GM19043 (cell line): ENCODE results near the gene STX12.
"Not testable (repeated sequence)": the region's sequence is repeated elsewhere in the genome, so short reads cannot be mapped to it uniquely, and the experiment has no call there.

Source experiments
- ATAC-seq: cut with Tn5 transposase; IDR thresholded peaks from one replicate; pipeline ENCODE4 v1.9.1; 2021; ENCODE audit warnings: low read depth; ENCODE audit not compliant: unreplicated experiment

The STX12 gene

DNA sequence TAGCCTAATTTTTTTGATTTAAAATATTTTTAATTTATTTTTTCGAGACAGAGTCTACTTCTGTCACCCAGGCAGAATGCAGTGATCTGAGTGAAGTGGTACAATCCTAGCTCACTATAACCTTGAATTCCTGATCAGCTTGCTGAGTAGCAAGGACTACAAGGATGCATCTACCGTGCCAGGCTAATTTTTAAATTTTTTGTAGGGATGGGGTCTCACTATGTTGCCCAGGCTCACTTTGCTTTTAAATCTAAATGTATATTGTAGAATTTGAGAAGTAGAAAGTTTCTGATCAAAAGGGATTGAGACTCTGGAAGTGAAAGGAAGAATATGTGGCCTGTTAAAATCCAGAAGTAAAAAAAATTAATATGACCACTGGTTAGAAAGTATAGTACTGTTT lies 1.6 kb downstream of the STX12 start:
- ATAC-seq = no peak

DNA sequence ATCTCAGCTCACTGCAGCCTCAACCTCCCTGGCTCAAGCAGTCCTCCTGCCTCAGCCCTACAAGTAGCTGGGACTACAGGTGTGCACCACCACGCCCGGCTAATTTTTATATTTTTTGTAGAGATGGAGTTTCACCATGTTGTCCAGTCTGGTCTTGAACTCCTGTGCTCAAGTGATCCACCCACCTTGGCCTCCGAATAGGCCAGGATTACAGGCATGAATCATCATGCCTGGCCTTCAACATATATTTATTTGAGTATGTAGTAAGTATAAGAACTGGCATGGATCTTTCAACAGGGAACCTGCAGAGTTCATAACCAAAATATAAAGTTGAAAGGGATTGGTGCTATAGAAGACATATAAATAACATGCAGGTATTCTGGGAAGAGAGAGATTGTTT lies 2.3 kb downstream of the STX12 start:
- not testable (repeated sequence) for ATAC-seq

DNA sequence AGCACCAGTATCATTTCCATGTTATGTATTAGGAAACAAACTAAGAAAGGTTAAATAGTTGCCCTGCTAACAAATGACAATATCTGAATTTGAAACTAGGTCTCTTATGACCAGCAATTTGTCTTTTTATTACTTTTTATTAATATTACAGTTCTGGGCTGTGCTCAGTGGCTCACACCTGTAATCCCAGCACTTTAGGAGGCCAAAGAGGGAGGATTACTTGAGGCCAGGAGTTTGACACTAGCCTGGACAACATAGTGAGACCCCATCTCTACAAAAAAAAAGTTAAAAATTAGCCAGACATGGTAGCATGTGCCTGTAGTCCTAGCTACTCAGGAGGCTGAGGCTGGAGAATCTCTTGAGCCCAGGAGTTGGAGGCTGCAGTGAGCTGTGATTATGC lies 3.3 kb downstream of the STX12 start:
- ATAC-seq = not testable (repeated sequence)

DNA sequence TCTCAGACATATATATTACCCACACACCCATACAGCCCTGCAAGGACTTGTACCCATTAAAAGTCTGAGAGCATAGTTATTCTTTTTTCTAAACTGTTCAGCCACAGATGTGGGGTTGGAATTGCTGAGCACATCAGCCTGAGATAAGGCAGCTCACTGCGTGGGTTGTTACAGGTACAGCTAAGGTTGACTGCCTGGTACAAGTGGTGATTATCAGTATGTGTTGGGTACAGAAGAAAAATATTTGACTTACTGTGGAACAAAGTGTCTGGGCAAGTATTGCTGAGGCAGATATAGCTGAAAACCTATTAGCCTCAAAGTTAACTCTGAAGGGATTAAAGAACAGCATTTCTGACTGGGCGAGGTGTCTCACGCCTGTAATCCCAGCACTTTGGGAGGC lies 5.0 kb downstream of the STX12 start:
- ATAC-seq = no peak

DNA sequence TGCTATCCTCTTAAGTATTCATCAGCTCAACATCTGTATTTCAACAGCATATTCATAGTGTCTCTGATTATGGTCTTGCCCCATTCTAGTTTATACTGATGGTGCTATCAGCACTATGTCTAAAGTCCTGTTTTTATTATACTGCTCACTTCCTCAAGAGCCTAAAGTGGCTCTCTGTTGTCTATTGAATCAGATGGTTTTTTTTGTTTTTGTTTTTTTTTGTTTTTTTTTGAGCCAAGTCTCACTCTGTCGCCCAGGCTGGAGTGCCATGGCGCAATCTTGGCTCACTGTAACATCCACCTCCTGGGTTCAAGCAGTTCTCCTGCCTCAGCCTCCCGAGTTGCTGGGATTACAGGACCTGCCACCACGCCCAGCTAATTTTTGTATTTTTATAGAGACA lies 6.1 kb downstream of the STX12 start:
- no peak for ATAC-seq

DNA sequence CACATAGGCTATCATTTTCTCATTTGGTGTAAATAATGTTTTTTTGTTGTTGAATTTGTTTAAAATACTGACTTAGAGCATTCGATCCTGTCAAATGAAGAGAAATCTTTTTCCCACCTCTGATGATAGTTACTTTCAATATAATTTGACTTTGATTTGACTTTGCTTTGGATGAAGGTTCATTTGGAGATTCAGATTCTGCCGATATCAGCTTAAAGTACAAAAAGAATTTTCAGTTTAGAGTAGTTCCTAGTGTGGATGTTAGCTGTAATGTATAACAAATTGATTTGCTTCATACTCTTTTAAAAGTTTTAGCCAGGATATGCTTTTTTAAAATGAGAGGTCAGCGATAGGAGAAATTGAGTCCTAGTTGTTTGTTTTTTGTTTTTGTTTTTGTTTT lies 9.9 kb downstream of the STX12 start:
- no peak for ATAC-seq

DNA sequence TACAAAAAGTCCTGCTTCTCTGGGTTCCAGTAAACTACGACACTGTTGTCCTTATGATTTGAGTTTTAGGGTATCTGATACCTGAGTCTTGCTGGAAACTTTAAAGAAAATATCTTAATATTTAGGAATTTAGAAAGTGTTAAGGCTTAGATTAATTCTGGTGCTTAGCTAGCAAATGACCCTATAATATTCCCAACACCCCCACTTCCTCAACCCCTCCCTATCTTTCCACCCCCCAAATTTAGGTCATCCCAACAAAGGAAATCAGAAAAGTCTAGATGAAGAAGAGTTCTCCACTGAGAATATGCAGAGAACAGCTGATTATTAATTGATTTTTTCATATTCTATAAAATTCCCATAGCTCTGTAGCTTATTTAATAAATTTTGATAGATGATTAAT lies 11.7 kb downstream of the STX12 start:
- no peak for ATAC-seq

DNA sequence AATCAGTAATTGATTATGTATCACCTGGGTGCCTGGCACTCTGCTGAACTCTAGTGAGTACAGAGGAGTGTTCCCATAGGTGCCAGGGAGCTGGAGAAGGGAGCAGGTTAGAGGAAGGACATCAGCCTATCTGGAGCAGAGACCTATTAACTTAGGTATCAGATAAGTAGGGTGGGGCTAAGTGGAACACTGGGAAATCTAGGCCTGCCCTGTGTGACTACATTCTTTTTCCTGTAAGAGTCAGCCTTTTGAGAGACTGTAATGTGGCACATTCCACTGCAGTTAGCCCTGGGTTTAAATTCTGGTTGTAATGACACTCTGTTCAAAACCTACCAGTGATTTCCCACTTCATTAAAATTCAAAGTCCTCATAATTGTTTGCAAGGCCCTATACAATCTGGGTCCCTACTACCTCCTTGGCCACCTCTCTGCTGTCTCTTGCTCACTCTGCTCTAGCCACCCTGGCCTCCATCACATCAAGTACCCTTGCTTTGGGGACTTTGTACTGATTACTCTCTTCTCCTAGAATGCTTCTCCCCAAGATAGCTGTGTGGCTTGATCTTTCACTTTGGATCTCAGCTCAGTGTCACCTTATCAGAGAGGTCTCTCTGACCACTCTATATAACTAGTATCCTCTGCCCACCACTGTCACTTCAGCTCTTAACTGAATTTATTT lies 12.9 kb downstream of the STX12 start:
- ATAC-seq = no peak

DNA sequence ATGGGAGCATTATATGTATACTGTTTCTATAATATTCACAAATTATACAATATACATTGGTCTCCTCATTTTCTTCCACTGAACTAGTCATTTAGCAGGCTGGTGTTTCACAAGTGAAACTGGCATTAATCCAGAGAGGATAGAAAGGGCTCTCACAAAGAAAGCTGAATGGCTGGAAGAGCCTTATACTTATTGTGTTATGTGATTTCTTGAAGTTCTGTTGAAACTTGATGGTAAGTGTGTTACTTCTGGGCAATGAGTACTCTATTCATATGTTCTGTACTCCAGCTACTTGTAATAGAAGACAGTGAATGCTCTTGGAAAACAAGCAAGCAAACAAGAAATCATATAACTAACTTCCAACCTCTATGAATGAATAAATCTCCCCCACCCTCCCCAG lies 14.9 kb downstream of the STX12 start:
- ATAC-seq = no peak

DNA sequence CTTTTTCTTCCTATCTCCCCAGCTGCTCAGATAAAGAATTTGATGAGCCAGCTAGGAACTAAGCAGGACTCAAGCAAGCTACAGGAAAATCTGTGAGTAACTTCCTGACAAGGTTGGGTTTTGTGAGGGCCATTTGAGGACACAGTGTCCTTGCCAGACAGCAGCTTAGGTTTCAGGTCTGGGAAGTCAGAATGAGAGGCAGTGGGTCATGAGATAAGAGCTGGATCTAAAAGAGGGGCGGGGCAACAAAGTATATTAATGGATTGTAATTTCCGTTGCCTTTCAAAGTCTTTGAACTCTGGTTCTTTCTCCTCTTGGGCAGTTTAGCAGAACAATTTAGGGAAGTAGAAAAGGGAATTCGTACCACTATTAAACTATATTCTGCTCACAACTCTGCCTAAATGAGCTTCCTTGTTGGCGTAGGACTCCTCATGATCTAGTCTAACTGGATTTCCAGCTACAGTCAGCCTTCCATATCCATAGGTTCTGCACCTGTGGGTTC lies 16.6 kb downstream of the STX12 start:
- no peak for ATAC-seq

DNA sequence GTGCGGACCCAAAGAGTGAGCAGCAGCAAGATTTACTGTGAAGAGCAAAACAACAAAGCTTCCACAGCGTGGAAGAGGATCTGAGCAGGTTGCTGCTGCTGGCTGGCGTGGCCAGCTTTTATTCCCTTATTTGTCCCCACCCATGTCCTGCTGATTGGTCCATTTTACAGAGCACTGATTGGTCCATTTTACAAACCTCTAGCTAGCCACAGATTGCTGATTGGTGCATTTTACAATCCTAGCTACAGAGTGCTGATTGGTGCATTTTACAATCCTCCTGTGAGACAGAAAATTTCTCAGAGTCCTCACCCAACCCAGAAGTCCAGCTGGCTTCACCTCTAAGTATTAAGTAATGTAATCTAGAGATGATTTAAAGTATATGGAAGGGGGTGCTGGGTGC lies 17.3 kb downstream of the STX12 start:
- not testable (repeated sequence) for ATAC-seq

DNA sequence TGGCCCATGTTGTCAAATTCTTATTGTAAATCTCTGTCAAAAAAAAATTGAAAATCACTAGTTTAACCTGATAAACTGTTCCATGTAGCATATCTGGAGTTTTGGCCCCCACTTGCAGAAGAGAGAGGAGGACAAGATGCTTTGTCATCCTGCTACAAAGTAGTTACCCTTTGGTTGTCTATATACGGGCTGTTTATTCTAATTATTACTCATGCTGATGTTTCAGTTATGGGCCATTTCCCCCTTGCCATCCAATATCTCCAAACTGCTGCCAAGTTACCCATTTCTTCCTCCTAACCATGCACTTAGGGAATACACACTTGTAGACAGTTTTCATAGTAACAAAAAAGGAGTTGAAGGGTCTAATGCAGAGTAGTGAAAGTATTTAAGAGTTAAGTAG lies 22.6 kb downstream of the STX12 start:
- no peak for ATAC-seq

DNA sequence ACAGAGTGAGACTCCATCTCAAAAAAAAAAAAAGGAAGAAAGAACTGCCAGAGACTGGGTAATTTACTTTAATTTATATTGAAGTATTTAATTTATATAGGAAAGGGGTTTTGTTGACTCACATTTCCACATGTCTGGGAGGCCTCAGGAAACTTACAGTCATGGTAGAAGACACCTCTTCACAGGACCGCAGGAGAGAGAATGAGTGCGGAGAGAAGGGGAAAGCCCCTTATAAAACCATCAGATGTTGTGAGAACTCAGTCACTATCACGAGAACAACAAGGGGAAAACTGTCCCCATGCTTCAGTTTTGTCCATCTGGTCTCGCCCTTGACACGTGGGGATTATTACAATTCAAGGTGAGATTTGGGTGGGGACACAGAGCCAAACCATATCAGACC lies 31.8 kb downstream of the STX12 start:
- ATAC-seq = no peak

DNA sequence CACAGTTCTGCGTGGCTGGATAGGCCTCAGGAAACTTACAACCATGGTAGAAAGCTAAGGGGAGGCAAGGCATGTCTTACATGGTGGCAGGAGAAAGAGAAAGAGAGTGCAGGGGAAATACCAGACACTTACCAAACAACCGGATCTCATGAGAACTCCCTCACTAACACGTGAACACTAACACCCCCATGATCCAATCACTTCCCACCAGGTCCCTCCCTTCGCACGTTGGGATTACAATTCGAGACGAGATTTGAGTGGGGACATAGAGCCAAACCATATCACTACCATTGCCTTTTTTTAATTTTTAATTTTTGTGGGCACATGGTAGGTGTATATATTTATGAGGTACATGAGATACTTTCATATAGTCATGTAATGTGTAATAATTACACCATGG lies 33.7 kb downstream of the STX12 start:
- no peak for ATAC-seq

DNA sequence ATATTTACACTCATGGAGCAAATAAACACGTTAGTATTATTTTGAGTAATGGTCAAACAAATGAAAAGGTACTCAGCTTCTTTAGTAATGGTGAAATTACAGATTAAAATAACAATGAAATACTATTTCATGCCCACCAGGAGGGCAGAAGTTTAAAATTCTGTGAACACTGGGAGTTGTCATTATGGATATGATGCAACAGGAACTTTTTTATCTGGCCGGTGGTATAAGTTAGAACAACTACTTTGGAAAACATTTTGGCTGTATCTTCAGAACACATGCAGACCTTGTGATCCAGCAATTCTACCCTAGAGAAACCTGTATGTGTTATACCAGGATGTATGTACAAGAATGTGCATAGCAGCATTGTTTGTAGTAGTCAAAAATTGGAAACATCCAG lies 34.4 kb downstream of the STX12 start:
- no peak for ATAC-seq

DNA sequence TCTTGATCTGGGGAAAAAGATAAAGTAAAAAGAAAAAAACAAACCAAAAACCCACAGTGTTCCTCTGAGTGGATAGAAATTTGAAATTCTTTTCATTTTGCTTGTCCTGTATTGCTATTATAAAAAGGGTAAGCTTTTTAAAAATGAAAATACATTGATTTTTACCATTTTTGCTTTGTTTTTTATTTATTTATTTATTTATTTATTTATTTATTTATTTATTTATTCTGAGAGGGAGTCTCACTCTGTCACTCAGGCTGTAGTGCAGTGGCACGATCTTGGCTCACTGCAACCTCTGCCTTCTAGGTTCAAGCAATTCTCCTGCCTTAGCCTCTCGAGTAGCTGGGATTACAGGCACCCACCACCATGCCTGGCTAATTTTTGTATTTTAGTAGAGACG lies 35.1 kb downstream of the STX12 start:
- not testable (repeated sequence) for ATAC-seq

DNA sequence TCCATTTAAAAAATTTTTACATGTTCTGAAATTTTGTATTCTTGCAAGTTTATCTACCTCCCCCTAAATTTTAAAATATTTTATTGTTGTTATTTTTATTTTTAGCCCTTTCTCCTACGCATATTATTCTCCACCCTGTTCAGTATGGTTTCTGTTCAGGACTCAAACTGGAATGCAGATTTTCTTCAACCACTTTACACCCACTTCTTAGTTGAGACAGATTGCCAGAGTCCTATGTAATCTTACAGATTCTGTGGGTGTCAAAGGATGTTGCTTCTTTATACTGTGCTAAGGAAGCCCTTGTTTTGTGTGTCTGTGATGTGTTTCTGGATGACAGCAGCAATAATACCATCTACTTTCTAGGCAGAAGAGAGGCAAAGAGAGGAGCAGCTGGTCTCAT lies 36.9 kb downstream of the STX12 start:
- ATAC-seq = no peak

DNA sequence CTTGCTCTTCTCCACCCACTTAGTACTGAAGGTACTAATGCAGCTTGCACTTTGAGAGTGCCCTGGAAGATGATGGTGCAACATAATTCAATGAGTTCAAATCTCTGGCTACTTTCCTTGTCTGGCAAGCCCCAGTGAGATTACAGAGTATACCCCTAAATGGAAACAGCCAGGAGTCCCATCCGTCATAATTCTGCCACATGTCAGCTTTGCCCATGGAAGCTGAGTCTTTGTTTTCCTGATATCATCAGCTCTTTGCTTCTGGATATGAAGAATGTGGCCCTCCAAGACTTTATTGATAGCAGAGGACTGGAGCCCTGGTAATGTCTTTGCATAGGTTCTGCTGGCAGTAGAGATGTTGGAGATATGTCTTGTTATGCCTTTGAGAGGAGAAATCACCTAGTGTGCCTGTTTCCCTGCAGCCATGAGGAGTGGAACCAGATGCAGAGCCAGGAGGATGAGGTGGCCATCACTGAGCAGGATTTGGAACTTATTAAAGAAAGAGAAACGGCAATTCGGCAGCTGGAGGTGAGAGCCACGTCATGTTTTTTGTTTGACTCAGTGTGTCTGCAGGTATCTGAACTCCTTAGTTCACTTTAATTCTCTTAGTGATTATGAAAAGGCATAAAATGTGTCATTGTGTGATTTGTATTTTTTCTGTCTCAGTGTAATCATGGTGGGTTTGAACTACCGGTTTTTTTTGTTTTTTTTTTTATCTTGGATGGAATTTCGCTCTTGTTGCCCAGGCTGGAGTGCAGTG lies 38.9 kb downstream of the STX12 start:
- no peak for ATAC-seq

DNA sequence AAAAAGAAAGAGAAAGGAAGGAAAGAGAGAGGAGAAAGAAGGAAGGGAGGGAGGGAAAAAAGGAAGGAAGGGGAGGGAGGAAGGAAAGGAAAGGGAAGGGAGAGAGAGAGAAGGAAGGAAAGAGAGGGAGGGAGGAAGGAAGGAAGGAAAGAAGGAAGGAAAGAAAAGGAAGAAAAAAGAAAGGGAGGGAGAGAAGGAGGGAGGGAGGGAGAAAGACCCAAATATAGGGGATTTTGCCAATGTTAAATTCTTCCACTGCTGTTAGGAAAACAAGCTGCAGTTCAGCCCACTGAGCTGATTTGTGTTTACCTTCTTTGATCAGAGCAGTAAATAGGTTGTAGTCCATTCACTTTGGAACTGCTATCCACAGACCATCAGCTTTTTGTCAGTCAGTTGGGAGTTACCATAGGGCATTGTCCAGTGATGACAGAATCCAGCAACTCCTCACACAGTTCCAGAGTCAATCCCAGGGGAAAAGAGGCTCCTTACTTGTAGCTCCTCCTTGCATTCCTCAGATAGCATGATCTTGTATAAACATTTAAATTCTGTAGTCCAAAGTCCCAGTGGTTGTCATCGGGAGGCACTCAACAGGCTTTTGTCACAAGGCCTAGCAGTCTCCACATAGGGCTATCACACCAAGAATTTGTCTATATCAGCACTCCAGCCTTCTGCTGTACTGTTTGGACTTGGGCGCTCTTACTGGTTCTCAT lies 44.1 kb downstream of the STX12 start:
- ATAC-seq = no peak

DNA sequence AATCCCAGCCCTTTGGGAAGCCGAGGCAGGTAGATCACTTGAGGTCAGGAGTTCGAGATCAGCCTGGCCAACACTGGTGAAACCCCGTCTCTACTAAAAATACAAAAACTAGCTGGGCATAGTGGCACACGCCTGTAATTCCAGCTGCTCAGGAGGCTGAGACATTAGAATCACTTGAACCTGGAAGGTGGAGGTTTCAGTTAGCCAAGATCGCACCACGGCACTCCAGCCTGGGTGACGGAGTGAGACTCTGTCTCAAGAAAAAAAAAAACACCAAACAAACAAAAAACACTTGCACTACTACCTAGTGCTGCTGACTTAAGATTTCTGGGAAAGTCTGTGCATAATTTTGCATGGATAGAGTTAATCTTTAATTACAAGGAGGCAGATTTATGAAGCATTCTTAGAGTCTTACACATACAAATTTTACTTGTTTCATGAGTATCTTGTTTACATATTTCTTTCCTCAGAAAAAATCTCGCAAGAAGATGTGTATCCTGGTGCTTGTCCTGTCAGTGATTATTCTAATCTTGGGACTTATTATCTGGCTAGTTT lies 48.8 kb downstream of the STX12 start:
- ATAC-seq = no peak

DNA sequence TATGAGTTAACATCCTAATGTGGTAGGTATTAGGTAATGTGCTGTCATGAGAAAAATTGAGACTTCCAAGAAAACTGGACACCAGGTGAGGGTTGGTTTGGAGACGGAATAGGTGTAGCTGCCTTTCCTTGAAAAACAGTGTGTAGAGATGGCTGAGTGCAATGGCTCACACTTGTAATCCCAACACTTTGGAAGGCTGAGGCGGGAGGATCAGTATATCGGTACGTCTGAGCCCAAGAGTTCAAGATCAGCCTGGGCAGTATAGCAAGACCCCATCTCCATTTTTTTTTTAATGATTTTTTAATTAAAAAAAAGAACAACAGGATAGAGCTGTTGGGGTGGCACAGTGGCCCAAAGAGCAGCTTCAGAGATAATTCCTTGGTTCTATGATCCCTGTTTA lies 50.8 kb downstream of the STX12 start:
- no peak for ATAC-seq
